Fibroblast of peridontal ligament (primary cell): Measurements from ENCODE around the gene ZNF57.
"Not testable (repeated sequence)": the region's sequence is repeated elsewhere in the genome, so short reads cannot be mapped to it uniquely, and the experiment has no call there.

ENCODE experiments used
- DNase-seq: peaks from one replicate; pipeline ENCODE4 v3.0.0-alpha.2; 2010; ENCODE audit errors: extremely low read depth

ZNF57 gene

GRCh38 chr19:2952953-2953481 lies 52.3 kb downstream of the ZNF57 start:
- peak; percentile 37 for DNase-seq

- no peak for DNase-seq
These were observed 56.4 kb downstream of the ZNF57 start for GRCh38 chr19:2957160-2957559.

- no peak for DNase-seq
These were observed 59.4 kb downstream of the ZNF57 start for GRCh38 chr19:2960120-2960519.

GRCh38 chr19:2962018-2962670 lies 61.4 kb downstream of the ZNF57 start:
- peak; percentile 84 for DNase-seq

- DNase-seq = no peak
These were observed 62.4 kb downstream of the ZNF57 start for GRCh38 chr19:2963122-2963521.

GRCh38 chr19:2963631-2964030 lies 62.9 kb downstream of the ZNF57 start:
- not testable (repeated sequence) for DNase-seq

- no peak for DNase-seq
These were observed 64.1 kb downstream of the ZNF57 start for GRCh38 chr19:2964874-2965273.

GRCh38 chr19:2967972-2968371 lies 67.2 kb downstream of the ZNF57 start:
- no peak for DNase-seq
